ENCODE results near the gene SARDH.

DNA sequence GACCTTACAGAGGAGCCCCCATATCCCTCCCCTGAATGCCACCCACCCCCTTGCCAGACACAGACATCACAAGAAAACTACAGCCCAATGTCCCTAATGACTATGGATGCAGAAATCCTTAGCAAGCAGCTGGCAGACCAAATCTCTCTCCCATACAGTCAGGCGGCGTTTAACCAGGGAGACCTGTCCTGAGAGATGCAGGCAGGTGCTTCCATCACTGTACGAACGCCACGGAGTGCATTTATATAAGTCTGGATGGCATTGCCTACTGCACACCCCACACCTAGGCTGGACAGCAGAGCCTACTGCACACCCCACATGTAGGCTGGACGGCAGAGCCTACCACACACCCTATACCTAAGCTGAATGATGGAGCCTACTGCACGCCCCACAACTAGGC lies 34.4 kb upstream of the SARDH start:
- TF ChIP-seq, protein P1, sequence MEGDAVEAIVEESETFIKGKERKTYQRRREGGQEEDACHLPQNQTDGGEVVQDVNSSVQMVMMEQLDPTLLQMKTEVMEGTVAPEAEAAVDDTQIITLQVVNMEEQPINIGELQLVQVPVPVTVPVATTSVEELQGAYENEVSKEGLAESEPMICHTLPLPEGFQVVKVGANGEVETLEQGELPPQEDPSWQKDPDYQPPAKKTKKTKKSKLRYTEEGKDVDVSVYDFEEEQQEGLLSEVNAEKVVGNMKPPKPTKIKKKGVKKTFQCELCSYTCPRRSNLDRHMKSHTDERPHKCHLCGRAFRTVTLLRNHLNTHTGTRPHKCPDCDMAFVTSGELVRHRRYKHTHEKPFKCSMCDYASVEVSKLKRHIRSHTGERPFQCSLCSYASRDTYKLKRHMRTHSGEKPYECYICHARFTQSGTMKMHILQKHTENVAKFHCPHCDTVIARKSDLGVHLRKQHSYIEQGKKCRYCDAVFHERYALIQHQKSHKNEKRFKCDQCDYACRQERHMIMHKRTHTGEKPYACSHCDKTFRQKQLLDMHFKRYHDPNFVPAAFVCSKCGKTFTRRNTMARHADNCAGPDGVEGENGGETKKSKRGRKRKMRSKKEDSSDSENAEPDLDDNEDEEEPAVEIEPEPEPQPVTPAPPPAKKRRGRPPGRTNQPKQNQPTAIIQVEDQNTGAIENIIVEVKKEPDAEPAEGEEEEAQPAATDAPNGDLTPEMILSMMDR (IDR thresholded peaks at IDR 0.05): no peak
- no peak for TF ChIP-seq POLR2A (IDR thresholded peaks at IDR 0.05)
